CD4-positive, alpha-beta T cell treated with Interleukin-12 subunit alpha and Interleukin-12 subunit beta, for 1 hour (primary cell): ENCODE measurements around the gene GPR21.

Experiments used
- DNase-seq: peaks from one replicate; pipeline ENCODE4 v3.0.0-alpha.2; 2020

The GPR21 gene, protein sequence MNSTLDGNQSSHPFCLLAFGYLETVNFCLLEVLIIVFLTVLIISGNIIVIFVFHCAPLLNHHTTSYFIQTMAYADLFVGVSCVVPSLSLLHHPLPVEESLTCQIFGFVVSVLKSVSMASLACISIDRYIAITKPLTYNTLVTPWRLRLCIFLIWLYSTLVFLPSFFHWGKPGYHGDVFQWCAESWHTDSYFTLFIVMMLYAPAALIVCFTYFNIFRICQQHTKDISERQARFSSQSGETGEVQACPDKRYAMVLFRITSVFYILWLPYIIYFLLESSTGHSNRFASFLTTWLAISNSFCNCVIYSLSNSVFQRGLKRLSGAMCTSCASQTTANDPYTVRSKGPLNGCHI

DNA sequence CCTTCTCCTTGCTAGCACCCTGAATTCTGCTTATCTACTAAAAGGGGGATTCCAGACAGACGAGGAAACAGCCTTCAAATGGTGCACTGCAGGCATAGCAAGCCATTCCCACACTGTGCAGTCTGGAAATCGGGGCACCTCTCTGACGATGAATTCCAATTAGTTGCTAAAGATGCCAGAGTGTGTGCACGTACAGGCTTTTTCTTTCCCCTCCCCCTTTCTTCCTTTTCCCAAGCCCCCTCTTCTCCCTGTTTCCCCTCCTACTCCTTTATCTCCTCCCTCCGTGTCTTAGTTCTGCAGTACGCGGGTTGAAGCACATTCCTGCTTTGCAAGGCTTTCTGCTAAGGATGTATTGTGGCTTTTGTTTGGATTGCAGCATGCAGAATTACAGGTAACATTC is at the start of gene GPR21:
TSS of gene GPR21 (plus strand) at position 316 of the 400 bp plus-strand sequence. CDS start 900 bp downstream, outside the sequence.
- no peak for DNase-seq

DNA sequence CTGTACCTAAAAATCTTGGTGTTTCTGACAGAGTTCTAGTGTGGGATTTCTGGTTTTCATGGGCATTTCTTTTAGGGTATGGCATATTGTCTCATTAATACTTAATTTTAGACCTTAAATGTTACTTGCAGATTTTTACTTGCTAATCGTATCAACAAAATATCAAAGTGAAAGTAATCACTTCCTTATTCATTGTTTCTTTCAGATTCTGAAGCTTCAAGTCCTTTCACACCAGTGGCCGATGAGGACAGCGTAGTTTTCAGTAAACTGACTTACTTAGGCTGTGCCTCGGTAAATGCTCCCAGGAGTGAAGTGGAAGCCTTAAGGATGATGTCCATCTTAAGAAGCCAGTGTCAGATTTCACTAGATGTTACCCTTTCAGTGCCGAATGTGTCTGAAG is 47.5 kb upstream of the GPR21 start:
- no peak for DNase-seq

DNA sequence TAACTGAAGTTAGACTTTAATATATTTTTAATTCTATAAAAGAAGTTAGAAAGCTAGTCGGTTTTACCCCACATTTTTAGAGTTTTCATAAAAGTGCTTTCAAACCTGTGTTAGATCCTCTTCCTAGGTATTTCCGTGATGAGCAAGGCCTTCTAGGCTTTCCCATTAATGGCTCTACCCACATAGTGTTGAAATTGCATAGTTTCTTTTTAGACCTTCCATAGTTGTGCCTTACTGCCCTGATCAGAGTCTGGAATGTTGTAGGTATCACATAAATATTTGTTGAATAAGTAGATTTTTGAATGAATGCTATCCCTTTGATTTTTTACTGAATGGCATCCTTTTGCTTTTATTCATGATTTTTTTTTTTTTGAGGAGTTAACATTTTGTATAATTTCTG is 45.3 kb upstream of the GPR21 start:
- DNase-seq: no peak

DNA sequence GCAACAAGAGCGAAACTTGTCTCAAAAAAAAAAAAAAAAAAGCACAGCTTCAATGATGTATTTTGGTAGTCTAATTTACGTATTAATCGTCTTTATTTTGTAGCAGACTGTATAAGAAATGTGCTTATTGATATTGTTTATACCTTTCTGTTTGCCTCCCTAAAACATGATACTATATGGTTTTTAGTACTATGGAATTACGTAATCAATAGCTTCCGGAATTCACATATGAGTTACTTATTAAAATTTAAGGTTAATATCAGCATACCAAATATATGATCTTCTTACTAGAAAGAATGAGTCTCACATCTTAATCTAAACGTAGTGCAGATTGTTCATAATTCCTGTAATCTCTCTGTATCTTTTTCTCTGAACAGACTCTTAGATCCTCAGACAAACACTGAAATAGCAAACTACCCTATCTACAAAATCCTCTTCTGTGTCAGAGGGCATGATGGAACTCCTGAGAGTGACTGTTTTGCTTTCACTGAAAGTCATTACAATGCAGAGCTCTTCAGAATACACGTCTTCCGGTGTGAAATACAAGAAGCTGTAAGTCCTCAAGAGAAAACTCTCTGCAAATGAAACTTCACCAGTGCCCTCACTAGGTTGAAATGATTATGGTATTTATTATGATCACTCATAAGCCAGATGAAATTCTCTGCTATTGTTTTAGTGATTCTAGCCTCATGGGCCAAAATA is 44.4 kb upstream of the GPR21 start:
- DNase-seq: peak; percentile 1

DNA sequence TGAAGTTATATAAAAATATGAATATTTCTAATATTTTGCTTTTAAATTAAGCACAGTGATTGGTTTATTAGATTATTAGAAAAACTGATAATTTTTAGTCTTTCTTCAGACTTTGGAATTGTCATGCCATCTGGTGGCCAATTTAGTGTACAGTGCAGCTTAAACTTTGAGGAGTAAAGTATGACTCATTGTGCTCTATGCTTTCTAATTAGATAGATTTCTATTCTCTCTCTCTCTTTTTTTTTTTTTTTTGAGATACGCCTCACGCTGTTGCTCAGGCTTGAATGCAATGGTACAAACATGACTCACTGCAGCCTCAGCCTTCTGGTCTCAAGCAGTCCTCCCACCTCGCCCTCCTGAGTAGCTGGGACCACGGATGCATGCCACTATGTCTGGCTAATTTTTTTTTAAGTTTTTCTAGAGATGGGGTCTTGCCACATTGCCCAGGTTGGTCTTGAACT is 42.1 kb upstream of the GPR21 start:
- peak; percentile 49 for DNase-seq

DNA sequence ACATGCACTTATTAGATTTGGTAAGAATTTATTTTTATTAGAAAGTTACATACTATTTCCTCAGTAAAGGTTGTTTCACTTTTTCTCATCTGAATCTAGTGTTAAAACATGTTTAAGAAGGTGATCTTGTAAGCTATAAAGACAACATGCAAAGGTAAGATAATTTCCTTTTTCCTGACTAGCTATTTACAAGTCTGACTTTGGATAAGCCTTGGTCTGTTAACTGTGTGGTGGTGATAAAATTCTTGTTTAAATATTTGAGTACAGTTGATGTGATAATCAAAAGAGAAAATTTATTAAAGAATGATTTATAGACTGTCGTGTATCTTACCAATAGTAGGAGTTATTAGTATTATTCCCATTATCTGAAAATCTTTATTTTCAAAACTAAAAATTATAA is 36.9 kb upstream of the GPR21 start:
- no peak for DNase-seq

DNA sequence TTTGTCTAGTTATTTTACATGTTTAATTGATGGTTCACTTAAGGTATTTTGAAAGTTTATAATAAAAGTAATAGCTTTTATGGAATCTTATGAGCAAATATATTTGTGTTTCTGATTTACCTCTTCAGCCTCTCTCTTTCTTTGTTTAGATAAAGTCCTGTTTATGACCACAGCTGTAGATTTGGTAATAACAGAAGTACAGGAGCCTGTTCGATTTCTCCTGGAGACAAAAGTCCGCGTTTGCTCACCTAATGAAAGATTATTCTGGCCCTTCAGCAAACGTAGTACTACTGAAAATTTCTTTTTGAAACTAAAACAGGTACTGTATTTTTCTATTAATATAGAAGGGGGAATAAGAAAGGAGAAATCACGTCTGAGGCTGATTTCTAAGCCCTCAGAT is 35.0 kb upstream of the GPR21 start:
- DNase-seq: no peak

DNA sequence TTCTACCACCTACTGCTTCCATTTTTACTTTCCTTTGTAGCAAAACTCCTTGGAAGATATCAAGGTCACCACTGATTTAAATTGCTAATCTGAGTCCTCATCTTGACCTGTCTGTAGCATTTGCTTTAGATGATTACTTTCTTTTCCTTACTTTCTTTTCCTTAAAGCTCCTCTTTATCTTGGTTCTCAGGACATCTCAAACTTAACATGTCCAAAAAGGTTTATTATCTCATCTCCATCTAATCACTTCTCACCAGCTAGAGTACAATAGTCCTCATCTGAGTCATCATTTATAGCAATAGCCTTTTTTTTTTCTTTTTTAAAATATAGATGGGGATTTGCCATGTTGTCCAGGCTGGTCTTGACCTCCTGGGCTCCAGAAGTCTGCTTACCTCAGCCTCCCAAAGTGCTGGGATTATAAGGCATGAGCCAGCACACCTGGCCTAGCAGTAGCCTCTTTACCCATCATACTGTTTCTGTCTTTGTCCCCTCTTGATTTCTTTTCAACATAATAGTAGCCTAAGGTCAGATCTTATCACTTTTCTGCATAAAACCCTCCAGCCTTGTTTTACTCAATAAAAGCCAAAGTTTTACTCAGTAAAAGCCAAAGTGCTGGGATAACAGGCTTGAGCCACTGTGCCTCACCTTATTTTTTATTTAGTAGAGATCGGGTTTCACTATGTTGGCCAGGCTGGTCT is 32.9 kb upstream of the GPR21 start:
- no peak for DNase-seq

DNA sequence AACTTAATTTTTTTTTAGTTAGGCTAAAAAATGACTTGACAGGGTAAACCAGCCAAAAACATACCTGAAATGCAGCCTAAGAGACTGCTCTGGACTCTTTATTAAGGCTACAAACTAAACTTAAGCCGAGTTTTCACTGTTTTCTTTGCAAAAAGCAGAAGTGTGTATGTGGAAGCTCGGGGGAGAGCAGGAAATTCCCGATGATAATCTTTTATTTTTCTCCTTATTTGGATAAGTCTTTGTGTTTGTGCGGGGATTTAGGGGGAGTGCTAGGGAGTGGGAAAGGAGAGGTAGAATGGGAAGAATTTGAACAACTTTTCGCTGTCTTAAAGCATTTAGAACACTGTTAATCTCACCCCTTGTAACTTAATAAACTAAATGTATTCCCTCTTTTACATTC is 30.7 kb upstream of the GPR21 start:
- DNase-seq: no peak

DNA sequence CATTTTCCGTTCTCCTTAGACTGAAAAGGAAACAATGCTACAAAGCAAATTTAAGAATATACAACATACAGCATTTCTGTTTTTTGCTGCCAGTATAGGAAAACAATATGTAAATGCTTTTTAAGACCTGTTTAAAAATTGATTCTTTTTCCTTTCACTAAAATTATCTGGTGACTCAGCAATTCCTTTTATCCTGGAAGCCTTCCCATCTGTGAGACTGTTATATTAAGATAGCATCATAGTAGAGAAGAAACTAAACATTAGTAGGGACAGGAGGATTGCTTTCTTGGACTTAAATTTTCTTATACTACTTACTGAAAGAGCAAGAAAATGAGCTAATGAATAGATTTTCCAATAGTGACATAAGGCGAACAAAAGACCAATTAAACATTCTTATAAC is 30.0 kb upstream of the GPR21 start:
- no peak for DNase-seq

DNA sequence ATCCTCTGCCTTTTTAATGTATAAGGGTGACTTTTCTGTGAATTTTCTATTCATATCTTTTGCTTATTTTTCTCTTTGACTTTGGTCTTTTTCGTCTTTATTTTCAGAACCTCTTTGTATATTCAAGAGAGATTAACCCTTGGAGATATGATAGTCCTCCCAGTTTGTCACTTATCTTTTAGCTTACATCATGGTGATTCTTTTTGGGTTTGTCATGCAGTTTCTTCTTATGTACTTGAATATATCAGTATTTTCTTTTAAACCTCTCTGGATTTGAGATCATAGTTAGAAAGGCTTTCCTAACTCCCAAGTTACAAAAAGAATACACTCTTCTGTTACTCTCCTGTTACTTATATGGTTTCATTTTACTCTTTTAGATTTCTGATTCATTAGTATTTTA is 27.5 kb upstream of the GPR21 start:
- no peak for DNase-seq

DNA sequence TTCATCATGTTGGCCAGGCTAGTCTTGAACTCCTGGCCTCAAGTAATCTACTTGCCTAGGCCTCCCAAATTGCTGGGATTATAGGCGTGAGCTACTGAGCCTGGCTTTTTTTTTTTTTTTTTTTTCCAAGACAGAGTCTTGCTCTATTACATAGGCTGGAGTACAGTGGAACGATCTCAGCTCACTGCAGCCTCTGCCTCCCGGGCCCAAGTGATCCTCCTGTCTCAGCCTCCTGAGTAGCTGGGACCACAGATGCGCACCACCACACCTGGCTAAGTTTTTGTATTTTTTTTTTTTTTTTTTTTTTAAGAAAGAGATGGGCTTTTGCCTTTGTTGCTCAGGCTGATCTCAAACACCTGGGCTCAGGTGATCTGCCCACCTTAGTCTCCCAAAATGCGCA is 26.2 kb upstream of the GPR21 start:
- DNase-seq: no peak

DNA sequence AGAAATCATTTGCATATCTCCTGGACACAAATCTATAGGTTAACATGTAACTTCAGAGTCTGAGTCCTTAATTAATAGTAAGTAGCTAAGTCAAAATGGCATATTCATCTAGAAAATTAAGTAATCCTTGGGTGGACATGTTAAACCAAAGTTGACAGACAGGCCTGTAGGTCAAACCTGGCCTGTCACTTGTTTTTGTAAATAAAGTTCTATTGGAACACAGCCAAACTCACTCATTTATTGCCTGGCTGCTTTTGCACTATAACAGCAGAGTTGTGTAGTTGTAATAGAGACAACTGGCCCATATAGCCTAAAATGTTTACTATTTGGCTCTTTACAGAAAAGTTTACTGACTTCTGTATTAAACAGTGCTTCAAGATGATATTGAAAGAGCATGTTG is 24.6 kb upstream of the GPR21 start:
- no peak for DNase-seq

DNA sequence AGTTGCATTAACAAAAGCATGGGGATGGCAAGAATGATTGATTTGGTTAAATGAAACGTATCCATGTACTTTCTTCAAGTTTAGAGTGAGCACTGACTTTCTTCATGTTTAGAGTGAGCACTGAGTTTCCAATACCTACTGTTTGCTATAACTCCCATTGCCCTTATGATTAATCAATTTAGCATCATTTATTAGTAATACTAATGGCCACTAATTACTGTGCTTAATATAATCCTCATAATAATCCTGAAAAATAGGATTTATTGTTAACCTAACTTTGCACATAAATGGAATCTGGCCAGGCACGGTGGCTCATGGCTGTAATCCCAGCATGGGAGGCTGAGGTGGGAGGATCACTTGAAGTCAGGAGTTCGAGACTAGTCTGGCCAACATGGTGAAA is 22.1 kb upstream of the GPR21 start:
- no peak for DNase-seq

DNA sequence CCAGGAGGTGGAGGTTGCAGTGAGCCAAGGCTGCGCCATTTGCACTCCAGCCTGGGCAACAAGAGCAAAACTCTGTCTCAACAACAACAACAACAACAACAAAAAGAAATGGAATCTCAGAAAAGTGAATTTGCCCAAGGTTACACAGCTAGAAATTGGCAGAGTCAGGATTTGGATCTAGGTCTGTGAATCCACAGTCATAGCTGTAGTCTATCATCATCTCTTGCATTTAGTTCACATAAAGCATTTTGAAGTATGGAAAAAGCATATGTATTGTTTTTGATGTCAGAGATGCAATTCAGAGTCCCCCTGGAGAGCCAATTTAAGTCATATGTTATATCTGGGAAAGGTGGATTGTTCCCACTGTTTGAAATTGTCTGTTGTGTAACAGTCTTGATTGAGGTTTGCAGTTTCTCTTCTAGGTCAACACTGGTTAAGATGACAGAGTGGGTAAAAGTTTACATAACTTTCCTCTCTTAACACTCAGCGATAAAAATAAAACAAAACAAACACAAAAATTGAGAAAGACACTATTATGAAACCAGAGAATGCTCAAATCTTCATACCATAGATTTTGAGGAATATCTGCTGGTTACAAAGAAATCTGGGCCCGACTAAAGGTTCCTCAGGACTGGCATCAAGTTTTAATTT is 21.5 kb upstream of the GPR21 start:
- no peak for DNase-seq

DNA sequence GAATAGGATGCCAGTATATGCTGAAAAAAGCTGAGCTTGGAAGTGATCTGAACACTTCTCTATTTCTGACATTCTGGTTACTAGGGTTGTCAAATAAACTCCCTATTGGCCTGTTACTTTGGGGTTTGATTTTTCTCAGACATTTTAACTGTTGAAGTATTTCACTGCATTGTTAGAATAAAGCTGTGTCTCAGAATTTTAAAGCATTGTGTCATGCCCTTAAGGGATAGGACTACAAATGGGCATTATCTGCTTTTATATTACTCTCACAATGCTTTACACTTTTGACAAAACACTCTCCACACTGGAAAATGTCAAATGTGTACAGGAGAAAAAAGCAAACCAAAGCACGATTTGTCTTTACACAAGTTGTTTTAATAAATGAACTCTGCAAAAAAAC is 16.8 kb upstream of the GPR21 start:
- no peak for DNase-seq

DNA sequence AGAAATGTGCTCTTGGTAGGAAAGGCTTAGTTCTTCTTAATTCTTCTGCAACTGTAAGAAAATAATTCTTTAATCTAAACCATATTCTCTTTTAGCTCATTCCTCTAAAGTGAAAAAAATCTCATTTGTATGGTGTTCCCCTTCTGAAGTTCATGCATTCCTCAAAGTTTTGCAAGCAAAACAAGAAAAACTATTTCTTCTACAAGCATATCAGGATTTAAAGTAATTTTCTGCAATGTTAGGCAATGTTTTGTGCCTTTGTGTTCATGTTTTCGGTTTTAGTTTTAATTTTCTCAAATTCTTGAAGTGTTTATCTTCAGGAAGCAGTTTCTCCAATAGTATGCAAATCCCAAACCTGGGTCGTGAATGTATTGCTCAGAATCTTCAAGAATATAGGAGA is 12.7 kb upstream of the GPR21 start:
- DNase-seq: no peak

DNA sequence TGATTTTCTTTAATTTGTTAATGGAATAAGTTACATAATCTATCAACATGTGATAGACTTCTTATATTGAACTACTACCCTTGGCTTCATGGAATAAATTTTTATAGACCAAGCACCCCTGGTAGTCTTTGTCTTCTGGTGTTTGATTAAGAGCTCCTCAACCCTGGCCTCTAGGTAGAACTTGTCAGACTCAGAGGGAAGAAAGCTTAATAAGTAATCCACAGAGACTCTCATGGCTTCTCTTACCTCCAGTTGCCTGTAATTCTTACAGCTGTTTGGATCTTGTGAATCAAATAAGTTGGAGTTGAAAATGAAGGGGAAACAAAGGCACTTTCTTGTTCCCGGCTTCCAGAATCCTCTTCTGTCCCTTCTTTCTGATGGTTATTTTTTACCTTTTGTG is 7.0 kb upstream of the GPR21 start:
- no peak for DNase-seq

DNA sequence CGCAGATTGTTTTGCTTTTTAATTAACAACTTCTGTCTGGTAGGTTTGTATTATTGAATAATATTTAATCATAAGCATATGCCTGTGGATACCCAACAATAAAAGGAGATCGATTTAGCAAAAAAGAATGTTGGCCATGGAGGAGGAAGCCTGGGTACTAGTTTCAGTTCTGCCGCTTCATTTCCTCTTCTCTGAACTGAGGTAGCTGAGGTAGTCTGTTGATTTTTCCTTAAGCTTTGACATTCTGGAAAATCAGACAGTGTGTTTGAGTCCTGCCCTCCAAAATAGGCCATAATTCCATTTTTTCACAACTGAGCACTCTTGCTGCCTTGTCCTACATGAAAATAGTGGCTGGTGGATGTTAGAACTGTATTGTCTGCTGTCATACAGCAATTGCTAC is 6.0 kb upstream of the GPR21 start:
- no peak for DNase-seq

DNA sequence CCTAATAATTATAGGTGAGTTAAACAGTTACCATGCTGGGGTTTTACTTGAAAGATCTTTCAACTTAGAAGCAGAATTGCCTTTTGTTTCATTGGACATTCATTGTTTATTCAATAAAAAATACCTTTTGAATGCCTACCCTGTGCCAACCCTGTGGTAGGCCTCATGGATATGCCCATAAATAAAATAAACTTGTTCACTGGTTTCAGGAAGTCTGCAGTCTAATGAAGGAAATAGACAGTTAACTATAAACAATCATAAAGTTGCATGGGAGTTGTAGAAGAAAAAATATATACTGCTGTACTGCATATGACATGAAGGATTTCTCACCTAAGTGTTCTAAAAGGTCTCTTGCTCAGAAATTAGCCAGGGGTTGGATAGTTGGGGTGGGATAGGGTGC is 5.3 kb upstream of the GPR21 start:
- DNase-seq: no peak

DNA sequence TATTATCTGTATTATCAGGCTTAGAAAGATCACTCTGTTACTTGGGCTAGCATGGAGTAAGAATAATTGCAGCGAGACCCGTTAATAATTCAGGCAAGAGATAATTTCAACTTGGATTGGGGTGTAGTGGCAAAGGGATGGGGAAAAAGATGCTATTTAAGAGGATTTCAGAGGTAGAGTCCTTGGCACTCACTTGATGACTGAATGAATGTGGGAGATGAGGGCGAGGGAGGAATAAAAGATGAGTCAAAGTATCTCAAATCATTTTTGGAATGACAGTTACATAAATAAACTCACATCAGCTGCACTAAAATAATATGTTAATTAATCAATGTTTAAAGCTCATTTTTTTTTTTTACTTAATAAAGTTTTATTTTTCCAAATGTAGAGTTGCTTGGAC is 4.5 kb upstream of the GPR21 start:
- no peak for DNase-seq

DNA sequence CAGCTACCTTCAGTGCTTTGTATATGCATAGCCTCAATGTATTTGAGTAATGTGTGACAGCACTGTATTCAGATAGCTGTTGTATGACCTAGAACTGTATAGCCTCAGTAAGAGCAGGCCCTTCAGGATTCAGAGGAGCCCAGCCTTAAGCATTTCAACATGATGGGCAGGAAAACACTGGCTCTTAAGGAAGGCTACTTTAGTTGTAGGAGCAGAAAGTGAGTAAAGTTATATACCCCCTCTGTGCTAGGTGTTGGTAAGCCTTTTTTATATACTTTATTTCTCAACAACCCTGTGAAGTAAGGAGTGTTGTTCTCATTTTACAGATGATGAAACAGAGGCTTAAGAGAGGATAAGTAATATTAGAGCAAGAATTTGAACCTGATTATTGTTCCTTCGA is 1.5 kb upstream of the GPR21 start:
- no peak for DNase-seq

DNA sequence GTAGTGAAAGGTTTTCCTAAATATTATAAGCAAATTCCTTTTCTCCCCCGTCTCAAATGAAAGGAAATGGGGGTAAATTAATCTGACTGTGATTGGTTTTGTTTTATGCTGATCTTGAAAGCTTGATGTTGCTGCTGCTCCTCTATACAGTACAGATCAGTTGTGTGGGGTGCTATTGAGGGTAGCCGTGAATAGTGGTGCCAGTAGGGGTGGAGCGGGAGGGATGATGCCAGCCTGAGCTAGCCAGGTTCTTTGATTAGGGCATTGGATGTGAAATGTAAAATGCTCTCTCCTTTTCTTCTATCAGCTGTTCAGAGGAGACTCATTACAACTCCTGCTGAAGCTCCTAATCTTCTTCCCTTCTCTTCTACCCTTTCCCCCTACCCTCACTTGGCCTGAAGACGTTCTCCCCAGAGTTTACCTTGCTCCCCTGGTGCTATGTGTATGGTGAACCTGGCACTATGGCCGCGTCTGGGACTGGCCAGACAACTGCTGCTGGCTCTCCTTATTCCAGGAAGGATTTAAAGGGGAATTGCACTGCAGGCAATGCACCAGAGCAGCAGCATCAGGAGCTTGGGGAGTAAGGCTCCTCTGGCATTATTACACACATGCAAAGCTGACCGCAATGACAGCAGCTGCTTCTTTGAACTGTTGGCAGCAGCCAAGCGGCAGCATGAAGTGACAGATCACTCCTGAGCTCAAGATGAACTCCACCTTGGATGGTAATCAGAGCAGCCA is 566 bp downstream of the GPR21 start:
- no peak for DNase-seq
